HFF-Myc (cell line): ENCODE measurements around the gene DENND2D.

Source experiments
- DNase-seq: peaks from one replicate; pipeline ENCODE4 v3.0.0-alpha.2; 2011; ENCODE audit warnings: low read depth; ENCODE audit errors: extremely low read depth
- H3K4me3 ChIP-seq: replicated peaks from 2 replicates; pipeline ENCODE4 v1.5.1; 2011; ENCODE audit warnings: low read depth, mild to moderate bottlenecking, control low read depth, low read length
- CTCF ChIP-seq: IDR thresholded peaks from 2 replicates; pipeline ENCODE4 v1.5.1; 2012; ENCODE audit warnings: mild to moderate bottlenecking, low read depth, low read length, control low read depth; ENCODE audit errors: missing control alignments

DENND2D gene

DNA sequence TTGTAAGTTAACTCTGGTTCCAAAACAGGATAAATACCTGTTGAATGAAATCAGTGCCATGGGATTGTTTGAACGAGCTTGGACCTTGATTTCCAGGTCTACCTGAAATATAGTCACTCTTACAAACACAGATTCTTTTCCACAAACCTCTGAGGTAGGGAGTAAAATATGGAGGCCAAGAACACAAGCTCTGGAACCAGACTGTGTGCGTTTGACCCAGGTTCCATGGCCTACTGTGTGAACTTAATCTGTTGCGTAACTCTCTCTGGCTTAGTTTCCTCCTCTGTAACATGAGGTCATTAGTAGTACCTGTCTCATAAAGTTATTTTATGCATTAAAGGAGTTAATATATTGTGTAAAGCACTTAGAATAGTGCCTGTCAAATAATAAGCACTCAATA is 25.1 kb downstream of the DENND2D start:
- DNase-seq = no peak
- no peak for TF ChIP-seq CTCF

GRCh38 chr1:111174070-111174469 is 26.4 kb downstream of the DENND2D start:
- no peak overlapping the region for H3K4me3 ChIP-seq
- no peak for DNase-seq

More for the DNA sequence above, 25.1 kb downstream of the DENND2D start:
- no peak overlapping the region for H3K4me3 ChIP-seq

DNA sequence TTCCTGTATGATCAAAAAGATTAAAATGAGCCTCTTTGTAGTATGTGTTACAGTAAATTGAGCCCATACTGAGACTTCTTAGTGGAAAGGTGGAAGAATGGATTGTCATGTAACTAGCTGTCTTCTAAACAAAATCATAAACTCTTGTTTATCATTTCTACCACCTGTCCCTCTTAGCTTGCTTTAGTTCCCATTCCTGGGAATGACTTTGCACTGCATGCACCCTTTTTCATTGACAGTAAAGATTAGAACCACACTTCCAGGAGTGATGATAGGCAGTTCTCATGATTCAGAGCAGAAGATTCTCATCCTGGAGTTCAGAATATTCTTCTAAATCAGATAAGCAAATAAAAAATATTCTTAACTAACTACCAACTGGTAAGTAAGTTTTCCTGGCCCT is 28.0 kb downstream of the DENND2D start:
- no peak for DNase-seq
- H3K4me3 ChIP-seq = no peak overlapping the region
- no peak for TF ChIP-seq CTCF

More at GRCh38 chr1:111174070-111174469, 26.4 kb downstream of the DENND2D start:
- no peak for TF ChIP-seq CTCF

DNA sequence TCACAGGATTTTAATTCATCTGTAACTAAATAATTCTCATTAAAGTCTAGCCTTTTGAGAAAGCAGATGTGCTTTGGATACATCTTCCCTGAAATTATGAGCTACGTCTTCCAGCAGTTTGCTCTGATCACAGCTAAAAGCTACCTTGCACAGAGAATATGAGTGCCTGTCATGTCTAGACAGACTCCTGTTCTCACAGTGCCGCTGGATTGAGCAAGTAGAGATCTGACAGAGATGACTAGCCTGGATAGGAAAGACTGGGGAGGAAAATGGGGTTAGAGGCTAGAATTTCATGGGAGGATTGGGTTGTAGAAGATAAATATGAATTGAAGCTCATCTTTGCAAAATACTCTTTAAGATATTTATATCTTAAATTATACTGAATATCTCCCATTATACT is 36.3 kb downstream of the DENND2D start:
- H3K4me3 ChIP-seq = no peak overlapping the region
- no peak for DNase-seq
- TF ChIP-seq CTCF = no peak

- TF ChIP-seq CTCF = no peak
- H3K4me3 ChIP-seq = no peak overlapping the region
- no peak for DNase-seq
These were observed 37.1 kb downstream of the DENND2D start for GRCh38 chr1:111163363-111163762.

DNA sequence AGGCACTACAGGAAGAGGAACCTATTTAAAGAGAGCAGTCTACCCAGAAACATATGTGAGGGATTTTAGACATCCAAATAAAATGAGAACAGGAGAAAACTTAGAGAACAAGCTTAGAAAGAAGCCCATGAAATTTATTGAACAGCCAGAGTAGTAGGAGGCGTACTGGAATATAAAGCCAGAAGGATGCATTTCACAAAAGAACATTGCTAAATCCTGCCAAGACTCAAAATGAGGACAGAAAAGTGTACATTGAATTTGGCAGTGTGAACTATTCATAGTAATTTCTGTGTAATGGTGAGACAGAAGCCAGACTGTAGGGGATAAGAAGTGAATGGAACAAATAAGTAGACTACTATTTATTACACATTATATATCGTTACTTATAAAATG is 38.0 kb downstream of the DENND2D start:
- no peak overlapping the region for H3K4me3 ChIP-seq
- no peak for TF ChIP-seq CTCF
- DNase-seq = no peak

- no peak for DNase-seq
- no peak for TF ChIP-seq CTCF
- H3K4me3 ChIP-seq = no peak overlapping the region
These were observed 38.5 kb downstream of the DENND2D start for GRCh38 chr1:111161843-111162487.
